Measurements from ENCODE around the gene ZNF587.

DNA sequence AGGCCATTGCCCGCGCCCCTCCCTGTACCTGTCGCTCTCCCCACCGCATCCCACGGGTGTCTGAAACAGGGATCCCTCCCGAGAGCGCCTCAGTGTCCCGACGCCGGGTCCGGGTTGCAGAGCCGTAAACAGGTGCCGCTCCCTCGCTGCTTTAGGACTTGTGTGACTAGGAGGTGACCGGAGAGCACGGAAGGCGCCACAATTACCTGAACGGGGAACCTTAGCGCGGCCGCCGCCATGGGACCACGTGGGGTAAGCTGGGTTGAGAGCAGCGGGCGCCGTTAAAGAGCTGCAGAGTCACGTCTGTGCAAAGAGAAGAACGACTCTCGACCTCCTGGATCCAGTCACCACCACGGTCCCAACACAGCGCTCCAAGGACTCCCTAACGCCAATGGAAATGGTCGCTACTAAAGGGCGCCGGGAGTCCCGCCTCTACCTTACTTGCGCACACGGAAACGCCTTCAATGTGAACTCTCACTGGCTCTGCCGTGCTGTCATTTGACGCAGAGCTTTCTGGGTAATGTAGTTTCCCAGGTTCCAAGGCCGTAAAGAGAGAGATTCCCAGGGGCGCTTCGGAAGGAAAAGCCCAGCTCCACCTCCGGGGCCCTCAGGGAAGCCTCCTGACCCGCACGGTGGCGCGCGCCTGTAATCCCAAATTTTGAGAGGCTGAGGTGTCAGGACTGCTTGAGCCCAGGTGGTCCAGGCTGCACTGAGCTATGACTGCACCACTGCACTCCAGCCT, 35.0 kb upstream of the ZNF587 start, which contains the start of gene ZNF552:
- TF ChIP-seq, protein P1, sequence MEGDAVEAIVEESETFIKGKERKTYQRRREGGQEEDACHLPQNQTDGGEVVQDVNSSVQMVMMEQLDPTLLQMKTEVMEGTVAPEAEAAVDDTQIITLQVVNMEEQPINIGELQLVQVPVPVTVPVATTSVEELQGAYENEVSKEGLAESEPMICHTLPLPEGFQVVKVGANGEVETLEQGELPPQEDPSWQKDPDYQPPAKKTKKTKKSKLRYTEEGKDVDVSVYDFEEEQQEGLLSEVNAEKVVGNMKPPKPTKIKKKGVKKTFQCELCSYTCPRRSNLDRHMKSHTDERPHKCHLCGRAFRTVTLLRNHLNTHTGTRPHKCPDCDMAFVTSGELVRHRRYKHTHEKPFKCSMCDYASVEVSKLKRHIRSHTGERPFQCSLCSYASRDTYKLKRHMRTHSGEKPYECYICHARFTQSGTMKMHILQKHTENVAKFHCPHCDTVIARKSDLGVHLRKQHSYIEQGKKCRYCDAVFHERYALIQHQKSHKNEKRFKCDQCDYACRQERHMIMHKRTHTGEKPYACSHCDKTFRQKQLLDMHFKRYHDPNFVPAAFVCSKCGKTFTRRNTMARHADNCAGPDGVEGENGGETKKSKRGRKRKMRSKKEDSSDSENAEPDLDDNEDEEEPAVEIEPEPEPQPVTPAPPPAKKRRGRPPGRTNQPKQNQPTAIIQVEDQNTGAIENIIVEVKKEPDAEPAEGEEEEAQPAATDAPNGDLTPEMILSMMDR (IDR thresholded peaks at IDR 0.05; ENCODE audit: low read length) = no peak
- TF ChIP-seq EZH2 (IDR thresholded peaks at IDR 0.05; ENCODE audit: borderline replicate concordance, low read length) = no peak
